ENCODE results near the gene STAMBP.

Gene STAMBP

DNA sequence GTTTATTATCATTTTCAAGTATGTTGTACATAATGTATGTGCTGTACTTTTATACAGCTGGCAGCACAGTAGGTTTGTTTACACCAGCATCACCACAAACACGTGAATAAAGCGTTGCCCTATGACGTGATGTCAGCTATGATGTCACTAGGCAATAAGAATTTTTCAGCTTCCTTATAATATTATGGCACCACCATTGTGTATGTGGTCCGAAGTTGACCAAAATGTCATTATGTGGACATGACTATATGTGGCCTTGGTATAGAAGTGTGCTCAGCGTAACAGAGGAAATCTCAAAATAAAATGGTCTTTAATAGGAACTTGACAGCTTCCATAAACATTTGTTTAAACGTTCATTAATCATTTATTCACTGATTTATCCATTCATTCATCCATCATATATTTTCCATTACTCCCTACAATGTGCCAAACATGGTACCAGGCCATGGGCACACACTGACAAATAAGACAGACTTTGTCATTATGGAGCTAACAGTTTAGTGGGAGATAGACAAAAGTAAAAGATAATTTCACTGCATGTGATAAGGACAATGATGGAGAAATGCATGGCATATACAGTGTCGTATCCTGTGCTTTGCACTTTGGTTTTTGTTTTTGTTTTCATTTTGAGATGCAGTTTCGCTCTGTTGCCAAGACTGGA, 82.9 kb downstream of the STAMBP start:
- no peak overlapping the region for H3K4me3 Mint-ChIP-seq
- no peaks in the 10 kb centered on the region for H3K4me1 Mint-ChIP-seq
- H3K36me3 Mint-ChIP-seq (ENCODE audit: low read depth) = no peaks in the 10 kb centered on the region
- peaks cover 11% of the 10 kb centered on the region for H3K27me3 Mint-ChIP-seq (ENCODE audit: low read depth, poor library complexity)
- TF ChIP-seq, protein P1, sequence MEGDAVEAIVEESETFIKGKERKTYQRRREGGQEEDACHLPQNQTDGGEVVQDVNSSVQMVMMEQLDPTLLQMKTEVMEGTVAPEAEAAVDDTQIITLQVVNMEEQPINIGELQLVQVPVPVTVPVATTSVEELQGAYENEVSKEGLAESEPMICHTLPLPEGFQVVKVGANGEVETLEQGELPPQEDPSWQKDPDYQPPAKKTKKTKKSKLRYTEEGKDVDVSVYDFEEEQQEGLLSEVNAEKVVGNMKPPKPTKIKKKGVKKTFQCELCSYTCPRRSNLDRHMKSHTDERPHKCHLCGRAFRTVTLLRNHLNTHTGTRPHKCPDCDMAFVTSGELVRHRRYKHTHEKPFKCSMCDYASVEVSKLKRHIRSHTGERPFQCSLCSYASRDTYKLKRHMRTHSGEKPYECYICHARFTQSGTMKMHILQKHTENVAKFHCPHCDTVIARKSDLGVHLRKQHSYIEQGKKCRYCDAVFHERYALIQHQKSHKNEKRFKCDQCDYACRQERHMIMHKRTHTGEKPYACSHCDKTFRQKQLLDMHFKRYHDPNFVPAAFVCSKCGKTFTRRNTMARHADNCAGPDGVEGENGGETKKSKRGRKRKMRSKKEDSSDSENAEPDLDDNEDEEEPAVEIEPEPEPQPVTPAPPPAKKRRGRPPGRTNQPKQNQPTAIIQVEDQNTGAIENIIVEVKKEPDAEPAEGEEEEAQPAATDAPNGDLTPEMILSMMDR (IDR thresholded peaks at IDR 0.05) = no peak
- H3K9me3 Mint-ChIP-seq = no peaks in the 10 kb centered on the region
- no peak overlapping the region for H3K27ac Mint-ChIP-seq
- DNase-seq = no peak

DNA sequence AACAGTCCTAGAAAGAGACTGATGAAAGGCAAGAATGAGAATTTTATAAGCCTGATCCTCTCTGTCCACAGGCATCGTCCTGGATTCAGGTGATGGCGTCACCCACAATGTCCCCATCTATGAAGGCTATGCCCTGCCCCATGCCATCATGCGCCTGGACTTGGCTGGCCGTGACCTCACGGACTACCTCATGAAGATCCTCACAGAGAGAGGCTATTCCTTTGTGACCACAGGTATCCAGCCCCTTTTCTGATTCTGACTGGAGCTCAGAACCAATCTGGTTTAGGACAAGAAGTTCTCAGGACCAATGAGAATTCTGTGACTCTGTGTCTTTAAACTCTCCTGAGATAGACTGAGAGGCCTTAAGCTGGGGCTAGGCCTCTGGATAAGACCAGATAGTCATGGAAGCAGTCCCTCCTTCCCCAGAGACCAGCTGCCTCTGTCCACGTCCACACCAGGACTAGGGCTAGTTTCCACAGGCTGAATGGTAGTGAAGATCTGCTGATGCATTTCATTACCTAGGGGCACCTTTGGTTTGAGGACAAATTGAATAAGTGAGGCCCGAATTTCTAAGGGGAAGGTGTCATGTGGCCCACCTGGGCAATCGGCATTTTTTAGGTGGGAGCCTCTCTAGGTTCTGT, 84.8 kb downstream of the STAMBP start:
- TF ChIP-seq, protein P1 (IDR thresholded peaks at IDR 0.05) = no peak
- Mint-ChIP-seq H3K4me1 (no peaks in the 10 kb centered on the region), H3K27me3 (ENCODE audit: low read depth, poor library complexity) (peaks cover 18% of the 10 kb centered on the region), H3K27ac (peak overlapping the region; percentile 39), H3K9me3 (no peaks in the 10 kb centered on the region), H3K36me3 (ENCODE audit: low read depth) (no peaks in the 10 kb centered on the region), H3K4me3 (no peak overlapping the region)
- DNase-seq = no peak

GRCh38 chr2:73914667-73915066, 85.9 kb downstream of the STAMBP start:
- Mint-ChIP-seq H3K4me3 (no peak overlapping the region), H3K36me3 (ENCODE audit: low read depth) (no peaks in the 10 kb centered on the region), H3K27me3 (ENCODE audit: low read depth, poor library complexity) (peaks cover 25% of the 10 kb centered on the region), H3K27ac (no peak overlapping the region), H3K9me3 (no peaks in the 10 kb centered on the region), H3K4me1 (no peaks in the 10 kb centered on the region)
- TF ChIP-seq, protein P1 (IDR thresholded peaks at IDR 0.05) = no peak
- DNase-seq = no peak

DNA sequence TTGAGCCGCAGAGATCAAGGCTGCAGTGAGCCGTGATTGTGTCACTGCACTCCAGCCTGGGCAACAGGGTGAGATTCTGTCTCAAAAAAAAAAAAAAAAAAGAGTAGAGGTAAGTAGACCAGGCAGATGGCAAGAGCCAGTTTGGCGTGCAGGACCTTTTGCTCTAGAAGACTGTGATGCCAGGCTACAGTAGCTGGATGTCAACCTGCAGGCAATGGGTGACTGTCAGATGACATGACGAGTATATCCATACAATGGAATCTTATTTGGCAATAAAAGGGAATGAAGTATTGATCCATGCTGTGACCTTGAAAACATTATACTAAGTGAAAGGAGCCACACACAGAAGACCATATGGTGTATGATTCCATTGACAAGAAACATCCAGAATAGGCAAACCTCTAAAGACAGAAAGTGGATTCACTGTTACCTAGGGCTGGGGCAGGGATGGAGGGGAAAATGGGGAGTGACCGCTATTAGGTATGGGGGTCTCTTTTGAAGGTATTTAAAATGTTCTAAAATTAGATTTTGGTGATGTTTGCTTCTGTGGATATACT, 86.8 kb downstream of the STAMBP start:
- H3K27ac Mint-ChIP-seq = no peak overlapping the region
- DNase-seq = no peak
- peaks cover 34% of the 10 kb centered on the region for H3K27me3 Mint-ChIP-seq (ENCODE audit: low read depth, poor library complexity)
- no peak overlapping the region for H3K4me3 Mint-ChIP-seq
- no peaks in the 10 kb centered on the region for H3K9me3 Mint-ChIP-seq
- TF ChIP-seq, protein P1 (IDR thresholded peaks at IDR 0.05) = no peak
- no peaks in the 10 kb centered on the region for H3K36me3 Mint-ChIP-seq (ENCODE audit: low read depth)
- H3K4me1 Mint-ChIP-seq = no peaks in the 10 kb centered on the region

- TF ChIP-seq, protein P1 (IDR thresholded peaks at IDR 0.05) = no peak
- peaks cover 45% of the 10 kb centered on the region for H3K27me3 Mint-ChIP-seq (ENCODE audit: low read depth, poor library complexity)
- no peak for DNase-seq
- no peaks in the 10 kb centered on the region for H3K36me3 Mint-ChIP-seq (ENCODE audit: low read depth)
- no peak overlapping the region for H3K4me3 Mint-ChIP-seq
- H3K4me1 Mint-ChIP-seq = peaks cover 5% of the 10 kb centered on the region
- H3K27ac Mint-ChIP-seq = no peak overlapping the region
- H3K9me3 Mint-ChIP-seq = no peaks in the 10 kb centered on the region
Observed at GRCh38 chr2:73916666-73917065, 87.9 kb downstream of the STAMBP start.

All from nephron progenitor cell (in vitro differentiated cells).